TTC549 (cell line): ENCODE measurements around the gene SPATA6.
"Not testable (repeated sequence)": the region's sequence is repeated elsewhere in the genome, so short reads cannot be mapped to it uniquely, and the experiment has no call there.

Experiments
- FAIRE-seq: peaks from 2 replicates; lab custom pipeline; 2012; peaks lifted over from hg19 to GRCh38; lab: Jason Lieb, UNC

The SPATA6 gene

DNA sequence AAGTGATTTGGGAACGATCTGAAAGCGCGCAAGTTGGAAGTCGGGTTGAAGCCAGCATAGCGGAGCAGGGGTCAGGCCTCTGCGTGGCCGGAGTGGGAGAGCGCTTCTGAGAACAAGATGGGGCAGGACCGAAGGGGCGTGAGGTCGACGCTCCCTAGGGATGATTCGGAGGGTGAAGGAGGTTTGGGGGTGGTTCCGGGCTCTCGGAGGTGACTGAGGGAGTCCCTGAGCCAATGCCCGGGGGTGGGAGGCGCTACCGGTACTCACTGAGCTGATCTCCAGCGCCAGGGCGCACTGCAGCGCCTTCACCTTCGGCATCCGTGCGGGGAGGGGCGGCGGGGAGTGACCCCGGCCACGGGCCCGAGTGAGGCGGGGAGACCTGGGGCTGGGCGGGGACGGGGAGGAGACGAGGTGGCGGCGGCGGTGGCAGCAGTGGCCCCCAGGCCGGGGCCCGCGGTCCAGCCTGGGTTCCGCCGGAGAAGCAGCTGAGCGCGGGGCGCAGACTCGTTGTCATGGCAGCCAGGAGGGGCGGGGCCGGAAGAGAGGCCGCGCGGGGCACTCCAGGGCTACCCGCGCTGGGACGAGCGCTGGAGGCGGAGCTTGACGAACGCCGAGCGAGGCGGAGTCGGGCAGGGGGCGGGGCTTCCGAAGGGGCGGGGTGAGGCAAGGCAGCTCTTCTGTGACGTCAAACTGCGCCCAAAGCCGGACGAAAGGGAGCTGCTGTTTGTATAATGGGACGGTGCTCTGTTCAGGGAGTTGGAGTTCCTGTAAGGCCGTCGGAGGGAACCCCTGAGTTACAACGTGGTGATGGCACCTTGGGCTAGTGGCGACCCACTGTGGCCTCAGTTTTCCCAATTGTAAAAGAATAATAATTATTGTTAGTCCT lies at the start of gene SPATA6:
TSS of gene SPATA6 (minus strand) at position 514 of the 886 bp plus-strand sequence. CDS start at position 318, 196 bp downstream.
- no peak for FAIRE-seq

DNA sequence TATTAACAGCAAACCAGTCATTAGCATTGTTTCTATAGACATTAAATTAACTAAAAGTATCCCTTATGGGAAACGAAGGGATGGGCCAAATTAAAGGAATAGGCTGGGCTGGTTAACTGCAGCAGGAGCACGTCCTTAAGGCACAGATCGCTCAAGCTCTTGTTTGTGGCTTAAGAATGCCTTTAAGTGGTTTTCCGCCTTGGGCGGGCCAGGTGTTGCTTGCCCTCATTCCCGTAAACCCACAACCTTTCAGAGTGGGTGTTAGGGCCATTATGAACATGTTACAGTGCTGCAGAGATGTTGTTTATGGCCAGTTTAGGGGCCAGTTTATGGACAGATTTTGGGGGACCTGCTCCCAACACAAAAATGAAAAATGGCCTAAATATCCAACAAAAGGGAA lies 47.9 kb upstream of the SPATA6 start:
- not testable (repeated sequence) for FAIRE-seq

DNA sequence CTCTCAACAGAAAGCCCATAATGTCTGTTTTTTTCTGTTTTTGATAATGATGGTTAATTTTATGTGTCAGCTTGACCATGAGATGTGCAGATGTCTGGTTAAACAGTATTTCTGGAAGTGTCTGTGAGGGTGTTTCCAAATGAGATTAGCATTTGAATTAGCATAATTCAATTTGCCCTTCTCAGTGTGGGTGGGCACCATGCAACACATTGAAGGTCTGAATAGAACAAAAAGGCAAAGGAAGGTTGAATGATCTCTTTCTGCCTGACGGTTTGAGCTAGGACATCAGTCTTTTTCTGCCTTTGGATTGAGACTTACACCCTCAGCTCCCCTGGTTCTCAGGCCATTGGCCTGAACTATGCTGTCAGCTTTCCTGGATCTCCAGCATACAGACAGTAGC lies 34.9 kb upstream of the SPATA6 start:
- no peak for FAIRE-seq

DNA sequence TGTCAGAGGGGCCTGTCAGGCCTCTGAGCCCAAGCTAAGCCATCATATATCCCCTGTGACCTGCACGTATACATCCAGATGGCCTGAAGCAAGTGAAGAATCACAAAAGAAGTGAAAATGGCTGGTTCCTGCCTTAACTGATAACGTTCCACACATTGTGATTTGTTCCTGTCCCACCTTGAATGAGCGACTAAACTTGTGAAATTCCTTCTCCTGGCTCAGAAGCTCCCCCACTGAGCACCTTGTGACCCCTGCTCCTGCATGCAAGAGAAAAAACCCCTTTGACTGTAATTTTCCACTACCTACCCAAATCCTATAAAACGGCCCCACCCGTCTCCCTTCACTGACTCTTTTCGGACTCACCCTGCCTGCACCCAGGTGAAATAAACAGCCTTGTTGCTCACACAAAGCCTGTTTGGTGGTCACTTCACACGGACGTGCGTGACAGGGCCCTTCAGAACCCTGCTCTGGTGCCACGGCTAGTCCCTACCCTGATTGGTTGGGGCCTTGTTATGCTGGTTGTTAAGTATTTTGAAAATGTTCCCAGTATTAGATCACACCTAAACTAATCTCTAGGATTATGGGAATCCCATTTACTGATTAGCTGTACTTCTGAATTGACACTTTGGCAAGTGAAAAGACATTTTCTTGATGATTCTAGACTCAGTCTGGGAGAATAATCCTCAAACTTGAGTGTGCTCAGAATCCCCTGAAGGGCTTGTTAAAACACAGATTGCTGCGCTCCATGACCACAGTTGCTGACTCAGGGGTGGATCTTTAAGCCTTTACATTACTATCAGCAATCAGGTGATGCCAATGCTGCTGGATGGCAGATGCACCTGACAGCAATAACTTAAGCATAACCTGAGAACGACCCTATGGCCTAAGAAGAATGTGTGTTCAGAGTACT lies 28.8 kb upstream of the SPATA6 start:
- no peak for FAIRE-seq

DNA sequence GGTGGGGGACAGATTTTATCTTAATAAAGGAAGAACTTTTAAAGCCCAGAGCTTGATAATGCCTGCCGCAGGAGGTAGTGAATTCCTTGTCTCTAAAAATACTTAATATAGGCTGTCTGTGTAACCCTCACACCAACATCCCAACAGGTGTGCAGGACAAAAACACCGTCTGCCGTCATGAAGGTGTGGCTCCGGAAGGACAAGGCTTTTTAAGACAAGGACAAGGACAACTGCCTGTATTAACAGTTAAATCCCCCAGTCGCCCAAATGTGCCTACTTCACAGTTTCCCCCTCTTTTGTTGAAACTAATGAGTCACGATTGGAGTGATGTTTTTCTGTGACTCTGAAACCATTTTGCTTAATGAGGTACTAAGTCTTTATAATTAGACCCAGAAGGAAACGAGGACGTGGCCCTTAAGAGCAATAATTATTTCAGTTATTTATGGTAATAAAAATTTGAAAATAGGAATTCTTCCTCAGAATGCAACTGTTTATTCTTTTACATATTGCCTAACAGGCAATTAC lies 27.3 kb upstream of the SPATA6 start:
- FAIRE-seq = no peak

DNA sequence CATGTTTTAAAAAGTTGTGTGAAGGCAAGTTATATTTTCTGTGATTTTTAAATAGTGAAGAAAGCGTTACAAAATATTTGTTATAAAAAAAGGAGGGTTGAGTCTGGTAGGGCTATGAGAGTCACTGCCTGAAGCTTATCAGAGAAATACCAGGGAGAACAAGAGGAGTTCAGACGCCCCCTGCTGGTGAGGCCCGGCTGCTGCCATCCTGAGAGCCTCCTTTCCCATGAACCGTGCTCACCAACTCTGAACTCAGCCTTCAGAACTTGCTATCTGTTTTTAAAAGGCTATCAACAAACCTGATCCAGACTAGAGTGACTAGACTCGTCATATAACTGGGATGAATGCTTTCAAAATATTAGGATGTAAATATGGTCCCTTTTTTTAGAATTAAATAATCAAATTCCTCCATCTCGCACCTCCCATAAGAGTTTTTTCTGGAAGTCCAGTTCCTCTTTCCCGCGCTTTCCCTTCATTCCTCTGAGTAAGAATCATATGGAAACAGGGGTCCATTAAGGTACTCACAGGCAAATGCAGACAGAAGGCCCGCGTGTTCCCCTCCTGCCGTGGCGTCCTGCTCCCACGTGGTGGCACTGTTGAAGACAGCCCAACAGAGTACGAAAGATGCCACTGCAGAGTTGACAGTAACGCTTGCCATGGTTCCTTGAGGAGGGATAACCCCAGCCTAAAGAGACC lies 26.2 kb upstream of the SPATA6 start:
- FAIRE-seq = peak; percentile 75

DNA sequence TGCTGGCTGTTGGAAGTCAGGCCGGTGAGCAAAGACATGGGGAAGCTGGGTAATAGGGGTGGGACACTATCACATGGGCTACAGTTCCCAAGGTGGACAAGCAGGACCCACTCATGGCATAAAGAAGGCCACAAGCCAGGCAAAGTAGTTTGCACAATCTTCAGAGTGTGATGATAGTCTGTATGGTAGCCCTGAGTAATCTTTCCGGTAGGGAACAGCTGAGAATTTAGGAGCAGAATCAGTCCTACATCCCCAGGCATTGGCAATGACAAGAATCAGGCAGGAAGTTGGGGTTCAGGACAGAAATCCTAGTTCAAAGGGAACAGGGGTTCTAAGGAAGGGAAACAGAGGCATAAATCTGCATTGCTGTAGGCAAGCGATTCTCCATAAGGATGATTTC lies 23.9 kb upstream of the SPATA6 start:
- no peak for FAIRE-seq

DNA sequence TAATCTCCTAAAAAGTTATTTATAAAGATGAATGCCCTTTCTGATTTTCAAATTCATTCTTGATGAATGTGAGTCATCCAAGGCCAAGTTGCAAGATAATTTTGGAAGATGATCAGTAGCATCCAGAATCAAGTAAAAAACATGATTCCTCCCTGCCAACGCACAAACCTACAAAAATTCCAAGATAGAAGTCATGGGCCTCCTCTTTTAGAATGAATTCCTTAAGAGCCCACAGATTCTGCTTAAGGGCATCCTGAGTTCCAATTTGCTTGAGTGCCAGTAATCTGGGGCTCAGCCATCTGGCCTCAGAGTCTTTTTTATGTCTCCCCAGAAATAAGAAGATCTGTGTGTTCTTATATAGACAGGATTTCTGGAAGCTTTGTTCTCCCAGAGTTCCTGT lies 23.2 kb upstream of the SPATA6 start:
- FAIRE-seq = no peak

DNA sequence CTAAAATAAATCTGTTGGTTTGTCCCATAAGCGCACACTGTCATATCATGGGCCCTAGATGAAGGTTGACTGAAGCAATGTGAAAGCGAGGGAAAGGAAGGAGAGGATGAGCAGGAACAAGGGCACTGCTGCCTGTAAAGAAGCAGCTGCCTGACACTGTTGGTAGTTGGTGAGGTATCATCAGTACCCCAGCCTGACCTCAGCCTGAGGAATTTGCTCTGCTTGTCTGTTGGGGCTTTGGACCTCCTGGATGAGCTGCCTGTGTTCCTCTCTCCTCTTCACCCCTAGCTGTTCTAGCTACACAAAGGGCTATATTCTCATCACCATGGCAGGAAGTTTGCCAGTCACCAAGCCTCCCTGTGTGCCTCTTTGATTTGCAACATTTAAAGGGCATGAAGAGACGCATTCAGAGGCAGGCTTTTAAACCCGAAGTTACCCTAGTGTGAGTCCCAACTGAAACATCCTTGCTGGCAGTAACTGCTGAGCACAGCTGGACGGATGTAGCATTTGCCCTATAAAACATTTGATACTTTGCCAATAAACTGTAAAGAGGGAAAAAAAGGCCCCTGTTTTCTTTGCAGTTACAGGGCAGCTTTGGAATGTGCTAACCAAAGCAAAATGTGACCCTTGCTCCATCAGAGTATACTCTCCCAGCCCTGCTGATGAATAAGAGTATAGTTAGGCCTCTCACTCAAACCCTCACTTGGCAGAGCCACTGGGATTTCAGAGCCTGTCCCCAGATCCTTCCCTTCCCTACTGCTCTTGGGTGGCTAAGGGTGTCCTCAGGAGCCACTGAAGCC lies 22.2 kb upstream of the SPATA6 start:
- no peak for FAIRE-seq

DNA sequence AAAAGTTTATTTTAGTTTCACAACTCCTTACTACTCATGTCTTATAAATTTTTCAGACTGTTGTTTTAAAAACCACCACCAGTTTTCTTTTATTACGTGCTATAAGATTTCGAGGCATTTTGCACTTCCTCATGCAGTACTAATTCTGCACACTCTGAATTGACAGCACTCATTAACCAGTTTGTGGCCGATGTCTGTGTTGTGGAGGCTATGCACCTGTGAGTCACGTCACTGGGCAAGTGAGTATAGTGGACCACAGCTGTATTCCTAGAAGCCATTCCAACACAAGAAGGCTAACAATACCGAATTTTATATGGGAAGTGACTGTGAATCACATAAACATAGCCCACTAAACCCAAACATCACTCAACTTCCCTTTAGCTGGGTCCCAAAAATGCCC lies 21.0 kb upstream of the SPATA6 start:
- FAIRE-seq = no peak

DNA sequence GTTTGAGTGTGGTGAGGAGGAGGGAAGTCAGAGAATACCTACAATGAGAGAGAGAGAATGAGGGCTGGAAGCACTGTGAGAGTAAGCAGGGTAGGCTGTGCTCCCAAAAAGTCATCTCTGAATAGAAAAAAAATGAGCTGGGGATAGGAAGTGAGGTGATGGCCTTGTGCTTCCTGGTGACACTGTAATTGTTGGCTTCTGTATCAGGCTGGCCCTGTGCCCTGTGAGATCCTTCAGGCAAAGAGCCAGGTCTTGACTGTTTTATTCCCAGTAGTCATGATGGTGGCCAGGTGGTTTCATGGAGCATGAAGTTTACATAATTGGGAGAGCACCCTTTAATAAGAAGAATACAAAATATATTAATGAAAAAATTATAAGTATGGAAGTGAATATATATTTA lies 20.4 kb upstream of the SPATA6 start:
- FAIRE-seq = no peak

DNA sequence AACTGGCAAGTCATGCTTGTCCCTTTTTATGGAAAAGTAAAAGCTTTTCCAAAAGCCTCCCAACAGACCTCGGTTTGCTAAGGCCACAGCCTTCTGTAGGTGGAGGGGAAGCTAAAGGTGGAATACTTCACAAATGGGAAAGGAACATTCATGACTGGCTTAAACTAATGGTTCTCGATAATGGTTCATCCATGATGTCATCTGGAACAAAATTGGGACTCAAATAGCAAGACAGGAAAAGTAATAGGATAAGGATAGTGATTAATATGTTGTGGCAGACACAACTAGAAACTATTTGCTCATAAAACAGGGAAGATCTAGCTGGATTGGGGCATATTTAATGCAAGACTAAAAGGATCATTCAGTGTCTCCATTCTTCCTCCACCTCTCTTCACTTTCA lies 16.7 kb upstream of the SPATA6 start:
- no peak for FAIRE-seq

DNA sequence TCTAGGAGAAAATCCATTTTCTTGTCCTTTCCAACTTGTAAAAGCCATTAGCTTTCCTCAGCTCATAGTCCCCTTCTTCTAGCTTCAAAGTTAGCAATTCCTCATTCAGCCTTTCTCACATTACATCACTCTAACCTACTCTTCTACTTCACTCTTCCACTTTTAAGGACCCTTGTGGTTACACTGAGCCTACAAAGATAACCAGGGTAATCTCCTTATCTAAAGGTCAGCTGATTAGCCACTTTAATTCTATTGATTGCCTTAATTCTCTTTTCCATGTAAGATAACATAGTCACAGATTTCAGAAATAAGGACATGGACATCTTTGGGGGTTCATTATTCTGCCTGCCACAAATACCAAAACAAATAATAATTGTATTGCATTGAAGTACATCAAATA lies 8.5 kb upstream of the SPATA6 start:
- no peak for FAIRE-seq

DNA sequence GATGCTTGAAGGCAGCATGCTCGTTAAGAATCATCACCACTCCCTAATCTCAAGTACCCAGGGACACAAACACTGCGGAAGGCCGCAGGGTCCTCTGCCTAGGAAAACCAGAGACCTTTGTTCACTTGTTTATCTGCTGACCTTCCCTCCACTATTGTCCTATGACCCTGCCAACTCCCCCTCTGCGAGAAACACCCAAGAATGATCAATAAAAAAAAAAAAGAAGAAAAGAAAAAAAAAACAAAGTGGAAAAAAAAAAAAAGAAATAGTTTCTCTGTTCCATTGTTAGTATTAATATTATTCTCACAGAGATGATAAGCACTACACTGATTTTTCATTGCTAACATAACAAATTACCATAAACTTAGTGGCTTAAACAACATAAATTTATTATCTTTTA lies 8.0 kb upstream of the SPATA6 start:
- not testable (repeated sequence) for FAIRE-seq

DNA sequence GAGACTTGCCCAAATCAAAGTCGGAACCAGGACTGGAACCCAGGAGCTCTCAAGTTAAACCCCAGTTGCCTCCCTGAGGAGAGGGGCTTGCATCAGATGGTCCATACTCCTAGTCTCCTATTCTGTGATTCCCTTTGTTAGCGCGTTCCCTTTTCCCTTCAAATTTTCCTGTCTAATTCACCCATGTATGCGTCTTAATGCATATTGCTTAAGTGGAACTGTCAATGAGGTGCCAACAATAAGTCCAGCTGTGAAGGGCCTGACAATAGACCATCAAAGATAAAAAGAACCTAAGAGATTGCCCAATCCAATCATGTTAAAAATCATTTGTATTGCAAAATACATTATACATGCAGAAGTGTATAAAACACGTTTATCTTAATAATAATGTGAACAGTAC lies 634 bp upstream of the SPATA6 start:
- no peak for FAIRE-seq

DNA sequence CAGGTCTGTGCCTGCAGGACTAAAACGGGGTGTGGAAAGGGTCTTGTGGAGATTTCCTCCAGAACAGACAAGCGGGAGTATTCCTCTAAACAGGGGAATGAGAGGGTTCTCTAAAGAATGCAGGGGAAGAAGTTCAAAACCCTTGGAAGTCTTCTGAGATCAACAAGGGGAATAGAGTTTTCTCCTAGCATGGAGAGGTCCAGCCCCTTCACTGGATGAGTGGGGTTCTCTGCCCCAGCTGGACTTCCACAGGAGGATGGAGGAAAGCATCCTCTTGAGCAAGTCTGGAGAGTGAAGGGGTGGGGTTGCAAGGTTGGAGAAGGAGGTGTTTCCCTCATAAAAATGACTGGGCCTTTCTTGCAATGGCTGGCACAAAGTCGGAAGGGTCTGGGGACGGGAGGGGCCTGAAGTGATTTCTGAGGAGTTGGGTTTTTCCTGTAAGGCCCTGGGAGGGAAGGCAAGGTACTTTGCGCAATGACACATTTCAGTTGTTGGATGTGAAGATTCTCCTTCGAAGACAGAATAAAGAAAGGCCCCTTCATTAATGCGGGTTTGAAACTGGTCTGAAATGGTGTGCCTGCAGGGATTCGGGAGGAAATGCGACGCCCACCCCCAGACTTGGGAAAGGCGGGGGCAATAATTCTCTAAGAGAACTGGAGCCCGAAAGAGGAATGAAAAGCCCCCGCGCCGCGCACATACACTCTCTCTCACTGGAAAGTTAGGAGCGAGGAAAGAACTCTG lies 884 bp downstream of the SPATA6 start:
- no peak for FAIRE-seq

DNA sequence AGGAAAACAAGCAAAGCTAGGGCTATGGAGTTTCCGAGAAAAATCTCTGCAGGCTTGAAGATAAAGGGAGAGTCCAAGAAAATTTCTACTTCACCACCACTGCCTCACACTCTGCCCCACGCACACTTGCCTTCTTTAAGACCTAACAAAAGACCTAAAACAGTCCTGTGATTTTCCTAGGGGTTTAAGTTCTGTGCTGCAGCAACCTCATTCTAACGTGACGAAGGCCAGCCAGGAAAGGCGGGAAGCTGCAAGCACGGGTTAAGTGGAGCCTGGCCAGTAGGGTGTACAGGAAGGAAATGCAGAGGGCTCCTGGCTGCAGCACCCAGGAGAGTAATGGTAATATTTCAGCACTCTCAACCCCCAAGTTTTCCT lies 1.5 kb downstream of the SPATA6 start:
- no peak for FAIRE-seq

DNA sequence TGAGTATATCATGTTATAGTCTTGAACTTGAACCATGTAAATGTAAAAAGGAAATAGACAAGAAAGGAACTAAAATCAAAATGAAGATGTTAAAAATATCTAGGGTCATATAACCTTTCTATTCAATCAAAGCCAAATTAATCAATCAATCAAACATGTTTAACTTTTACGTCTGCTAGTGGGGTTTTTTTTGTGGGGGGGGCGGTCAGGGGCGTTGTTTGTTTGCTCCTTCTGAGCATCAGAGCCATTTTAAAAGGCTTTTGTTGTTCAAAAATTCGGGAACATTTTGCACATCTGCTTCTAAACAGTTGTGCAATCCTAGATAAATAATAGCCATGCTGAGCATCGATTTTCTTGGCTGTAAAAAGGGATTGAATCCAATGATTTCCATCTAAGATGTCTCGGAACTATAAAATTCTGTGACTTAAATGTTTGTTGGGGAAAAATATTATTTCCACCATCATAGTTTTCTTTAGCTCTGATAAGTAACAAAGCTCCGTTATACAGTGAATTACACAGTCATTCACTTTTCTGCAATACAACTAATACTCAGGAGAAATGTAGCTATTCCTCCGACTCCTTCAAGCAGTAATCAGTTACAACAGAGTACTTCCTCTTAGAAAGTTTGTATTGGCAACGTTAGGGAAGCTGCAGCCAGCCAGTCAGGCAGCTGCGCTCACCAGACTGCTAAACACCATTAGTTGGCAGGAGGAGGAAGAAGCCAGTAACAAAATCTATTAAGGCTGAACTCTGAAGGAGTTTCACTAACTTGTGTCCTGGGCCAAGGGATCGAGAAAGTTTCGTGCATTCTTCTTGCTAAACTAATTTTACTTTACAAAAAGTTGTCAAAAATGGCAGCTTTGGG lies 2.2 kb downstream of the SPATA6 start:
- no peak for FAIRE-seq

DNA sequence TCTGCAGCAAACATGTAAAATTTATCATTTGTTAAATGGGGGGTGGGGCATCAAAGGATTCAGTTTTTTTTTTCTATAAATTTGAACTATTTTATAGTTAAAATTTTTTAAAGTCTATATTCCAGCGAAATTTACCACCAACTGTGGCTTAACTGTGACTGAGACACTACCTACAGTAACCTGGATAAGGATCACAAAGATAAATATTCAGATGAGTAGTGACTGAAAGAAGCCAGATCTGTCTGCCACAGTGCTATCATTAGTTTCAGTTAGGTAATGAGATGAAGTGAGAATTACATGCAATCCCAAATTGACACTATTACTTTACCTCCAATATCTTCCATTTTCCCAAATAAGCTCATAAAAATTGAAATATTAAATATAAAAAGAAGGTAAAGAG lies 5.4 kb downstream of the SPATA6 start:
- no peak for FAIRE-seq
